Measurements from ENCODE around the gene LSR. TPM values are rescaled to one million over a fixed set of nuclear protein-coding genes. Genes with fewer than 3 reads are reported as not detected.

LSR gene
- total RNA-seq, 6 experiments from 2014 or later, result 96.6 to 138 (median 112) TPM

GRCh38 chr19:35268536-35269437, 20.0 kb downstream of the LSR start, which contains the start of gene USF2:
USF2 (plus strand) TSS chr19:35268962; CDS start chr19:35269102, 140 bp downstream.
- WGBS (ENCODE audit: insufficient coverage, low coverage, low lambda C conversion rate, missing lambda C conversion rate), result 0% methylated on average over 19 of the region's 126 CpGs

GRCh38 chr19:35269438-35270117, 20.8 kb downstream of the LSR start:
- DNase-seq, result peak; percentile 93
- intact Hi-C loops (cut with DNase I), result no loop called here
- Histone ChIP-seq H3K9me3 (no peaks in the 10 kb centered on the region), H3K27me3 (no peaks in the 10 kb centered on the region), H3K27ac (peak overlapping the region; percentile 82 to 92 (median 84)), H3K4me3 (peak overlapping the region; percentile 64 to 79 (median 73)), H3K36me3 (peaks cover 0 to 10% (median 7%) of the 10 kb centered on the region in 4 donors), H3K4me1 (peaks cover 0 to 35% (median 15%) of the 10 kb centered on the region in 4 donors)
- peak; percentile 45 to 66 (median 60) for ATAC-seq
- 3% methylated on average over 12 of the region's 66 CpGs for WGBS (ENCODE audit: insufficient coverage, low coverage, low lambda C conversion rate, missing lambda C conversion rate)
- TF ChIP-seq CTCF (IDR thresholded peaks at IDR 0.05) (peak; percentile 50 to 98 (median 94)), POLR2A (IDR thresholded peaks at IDR 0.05) (no peak)

More at GRCh38 chr19:35268536-35269437, 20.0 kb downstream of the LSR start, which contains the start of gene USF2:
- no peak for TF ChIP-seq CTCF (IDR thresholded peaks at IDR 0.05)
- TF ChIP-seq POLR2A (IDR thresholded peaks at IDR 0.05), result no peak
- H3K27ac ChIP-seq, result peak within 1 kb of the TSS; percentile 82 to 92 (median 92)
- intact Hi-C loops (cut with DNase I), result no loop called here
- peaks cover 0 to 36% (median 15%) of the 10 kb centered on the region in 4 donors for H3K4me1 ChIP-seq
- no peaks in the 10 kb centered on the region for H3K9me3 ChIP-seq
- DNase-seq (peak; percentile 83 to 89 (median 89)), ATAC-seq (peak in 2 of 4 donors; percentile 15 to 24)
- no peaks in the 10 kb centered on the region for H3K27me3 ChIP-seq
- peaks cover 0 to 10% (median 5%) of the 10 kb centered on the region in 4 donors for H3K36me3 ChIP-seq
- H3K4me3 ChIP-seq, result peak within 1 kb of the TSS; percentile 73 to 86 (median 79)

- intact Hi-C loops (cut with DNase I), result no loop called here
- Histone ChIP-seq H3K36me3 (peaks cover 0 to 10% (median 8%) of the 10 kb centered on the region in 4 donors), H3K27me3 (no peaks in the 10 kb centered on the region), H3K27ac (peak overlapping the region in 2 of 3 donors; percentile 50 to 82), H3K4me3 (no peak overlapping the region), H3K9me3 (no peaks in the 10 kb centered on the region), H3K4me1 (peaks cover 0 to 32% (median 15%) of the 10 kb centered on the region in 4 donors)
- ATAC-seq (no peak), DNase-seq (no peak)
- TF ChIP-seq POLR2A (IDR thresholded peaks at IDR 0.05) (no peak), CTCF (IDR thresholded peaks at IDR 0.05) (no peak)
- WGBS (ENCODE audit: insufficient coverage, low coverage, low lambda C conversion rate, missing lambda C conversion rate), result 68% methylated on average over 3 of the region's 16 CpGs
These were observed 21.6 kb downstream of the LSR start for GRCh38 chr19:35270381-35270811.

GRCh38 chr19:35271546-35271945, 22.7 kb downstream of the LSR start:
- Histone ChIP-seq H3K4me1 (peaks cover 0 to 30% (median 15%) of the 10 kb centered on the region in 4 donors), H3K27me3 (no peaks in the 10 kb centered on the region), H3K36me3 (peaks cover 0 to 14% (median 10%) of the 10 kb centered on the region in 4 donors), H3K9me3 (no peaks in the 10 kb centered on the region), H3K4me3 (no peak overlapping the region), H3K27ac (peak overlapping the region; percentile 40 to 79 (median 50))
- WGBS (ENCODE audit: insufficient coverage, low coverage, low lambda C conversion rate, missing lambda C conversion rate), result 36% methylated on average over 4 of the region's 7 CpGs
- DNase-seq, result peak; percentile 89 to 93 (median 92)
- ATAC-seq, result peak; percentile 59 to 73 (median 67)
- TF ChIP-seq POLR2A (IDR thresholded peaks at IDR 0.05) (no peak), CTCF (IDR thresholded peaks at IDR 0.05) (no peak)
- intact Hi-C loops (cut with DNase I), result no loop called here
